Lung (tissue), 12 donors: ENCODE measurements around the gene PELI2. TPM values are rescaled to one million over a fixed set of nuclear protein-coding genes. Genes with fewer than 3 reads are reported as not detected.

Experiments used
- ATAC-seq: fragments of 200-7000 bp; cut with Tn5 transposase; one replicate; pipeline ENCODE4 v1.9.1; 2020; ENCODE audit warnings: moderate number of reproducible peaks; ENCODE audit not compliant: insufficient read depth, low FRiP score
- DNase-seq, 3 donors: peaks; one replicate each; pipeline ENCODE4 v3.0.0-alpha.2; 2013 to 2017
- H3K27ac ChIP-seq, 2 donors: one replicate each; pipeline ENCODE4 v1.5.1; 2013; ENCODE audit warnings: mild to moderate bottlenecking in 2 of 2, moderate library complexity in 2 of 2, control low read depth in 1 of 2, inconsistent platforms in 1 of 2, low read depth in 1 of 2, low read length in 1 of 2
- H3K27me3 ChIP-seq, 3 donors: one replicate each; pipeline ENCODE4 v1.5.1; 2013; ENCODE audit warnings: low read length in 2 of 3; ENCODE audit not compliant: control insufficient read depth in 3 of 3, insufficient read depth in 3 of 3
- H3K36me3 ChIP-seq, 4 donors: one replicate each; pipeline ENCODE4 v1.5.1; 2013; ENCODE audit warnings: low read length in 4 of 4, mild to moderate bottlenecking in 1 of 4, moderate library complexity in 1 of 4; ENCODE audit not compliant: control insufficient read depth in 4 of 4, insufficient read depth in 4 of 4
- H3K4me1 ChIP-seq, 5 donors: one replicate each; pipeline ENCODE4 v1.5.1; 2013; ENCODE audit warnings: low read length in 5 of 5, mild to moderate bottlenecking in 2 of 5, moderate library complexity in 1 of 5; ENCODE audit not compliant: control insufficient read depth in 5 of 5, insufficient read depth in 5 of 5
- H3K4me3 ChIP-seq: one replicate; pipeline ENCODE4 v1.5.1; 2013; ENCODE audit warnings: mild to moderate bottlenecking, control low read depth, moderate library complexity
- H3K9ac ChIP-seq, 2 donors: one replicate each; pipeline ENCODE4 v1.5.1; 2013; ENCODE audit warnings: low read length in 2 of 2, control low read depth in 1 of 2; ENCODE audit not compliant: insufficient read depth in 1 of 2
- H3K9me3 ChIP-seq, 4 donors: one replicate each; pipeline ENCODE4 v1.5.1; 2013; ENCODE audit warnings: low read length in 3 of 4, mild to moderate bottlenecking in 1 of 4, moderate library complexity in 1 of 4; ENCODE audit not compliant: control insufficient read depth in 4 of 4, insufficient read depth in 3 of 4
- WGBS, 2 donors: extraction: QIAGEN DNeasy Blood & Tissue Kit; methylation state at CpG; one replicate each; pipeline ENCODE4 v1.1.7; 2013; 5-methylcytosine and 5-hydroxymethylcytosine counted together
- polyA plus RNA-seq, 2 donors: library from polyadenylated mRNA; stranded (reverse); fragments of 200-250 nt; gene quantifications; one replicate each; pipeline ENCODE4 v1.2.1, GENCODE V29; 2013
- total RNA-seq, 2 donors: library from RNA; depleted of rRNA in 1 of 2; stranded (reverse); fragments of >200 nt in 1 of 2; gene quantifications; one replicate each; pipeline ENCODE4 v1.2.1, GENCODE V29; 2014 to 2021
- TF ChIP-seq, protein P1 (sequence below): IDR thresholded peaks from 2 replicates; pipeline ENCODE4 v1.5.1; 2012; ENCODE audit warnings: mild to moderate bottlenecking; ENCODE audit errors: control extremely low read depth, extremely low read depth
- donor health status: control.
- donor health status: control.
- donor health status: Bipolar disorder and iron deficiency.
- donor health status: healthy.
- donor health status: DM: yes; HTN: yes; CAD: no.

PELI2 gene
- total and polyA plus RNA-seq, 4 donors, result 3.8 to 21.1 (median 8.5) TPM

DNA sequence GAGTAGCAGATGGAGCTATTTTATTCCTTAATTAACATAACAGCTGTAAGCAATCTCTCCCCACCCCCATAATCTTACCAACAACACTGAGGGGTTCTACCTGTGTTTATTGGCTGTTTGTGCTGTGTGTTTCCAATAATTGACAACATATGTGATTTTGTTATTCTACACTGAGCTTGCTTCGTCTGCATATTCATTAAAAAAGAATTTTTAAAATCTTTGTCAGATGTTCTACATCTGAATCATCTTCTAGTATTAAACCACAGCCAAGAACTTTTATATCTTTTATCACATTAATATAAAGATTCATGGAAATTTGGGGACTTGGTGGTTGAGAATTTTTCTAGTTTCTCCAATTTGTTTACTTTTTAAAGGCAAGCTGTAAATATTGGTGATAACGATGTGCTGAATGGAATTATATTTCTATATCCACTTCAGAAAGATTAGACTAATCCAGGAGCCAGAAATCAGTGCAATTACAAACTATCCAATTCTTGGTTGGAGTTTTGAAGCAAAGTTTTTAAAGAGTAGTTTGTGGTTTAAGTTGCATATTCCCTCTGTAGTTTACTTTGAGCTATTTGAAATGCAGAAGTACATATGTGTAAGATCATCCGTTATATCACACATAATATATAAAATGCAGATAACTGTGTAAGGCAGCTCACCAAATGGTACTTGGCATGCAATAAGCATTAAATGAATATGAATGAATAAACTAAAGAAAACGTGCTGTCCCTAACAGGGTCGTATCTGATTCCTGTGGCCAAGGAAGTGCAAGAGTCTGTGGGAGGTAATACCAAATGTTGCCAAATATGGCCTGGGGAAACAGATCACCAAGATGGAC lies 206.9 kb downstream of the PELI2 start:
- no peak for ATAC-seq
- H3K36me3 ChIP-seq, result no peaks in the 10 kb centered on the region
- H3K27me3 ChIP-seq, result no peaks in the 10 kb centered on the region
- WGBS, 2 donors, result 73 to 77% methylated on average over 5 of the region's 5 CpGs
- peak; percentile 52 to 93 (median 91) for DNase-seq
- no peaks in the 10 kb centered on the region for H3K9me3 ChIP-seq
- H3K27ac ChIP-seq, result no peak overlapping the region
- H3K4me1 ChIP-seq, result peaks cover 0 to 15% (median 0%) of the 10 kb centered on the region in 5 donors
- no peak overlapping the region for H3K4me3 ChIP-seq
- H3K9ac ChIP-seq, result no peak overlapping the region
- TF ChIP-seq, protein P1, sequence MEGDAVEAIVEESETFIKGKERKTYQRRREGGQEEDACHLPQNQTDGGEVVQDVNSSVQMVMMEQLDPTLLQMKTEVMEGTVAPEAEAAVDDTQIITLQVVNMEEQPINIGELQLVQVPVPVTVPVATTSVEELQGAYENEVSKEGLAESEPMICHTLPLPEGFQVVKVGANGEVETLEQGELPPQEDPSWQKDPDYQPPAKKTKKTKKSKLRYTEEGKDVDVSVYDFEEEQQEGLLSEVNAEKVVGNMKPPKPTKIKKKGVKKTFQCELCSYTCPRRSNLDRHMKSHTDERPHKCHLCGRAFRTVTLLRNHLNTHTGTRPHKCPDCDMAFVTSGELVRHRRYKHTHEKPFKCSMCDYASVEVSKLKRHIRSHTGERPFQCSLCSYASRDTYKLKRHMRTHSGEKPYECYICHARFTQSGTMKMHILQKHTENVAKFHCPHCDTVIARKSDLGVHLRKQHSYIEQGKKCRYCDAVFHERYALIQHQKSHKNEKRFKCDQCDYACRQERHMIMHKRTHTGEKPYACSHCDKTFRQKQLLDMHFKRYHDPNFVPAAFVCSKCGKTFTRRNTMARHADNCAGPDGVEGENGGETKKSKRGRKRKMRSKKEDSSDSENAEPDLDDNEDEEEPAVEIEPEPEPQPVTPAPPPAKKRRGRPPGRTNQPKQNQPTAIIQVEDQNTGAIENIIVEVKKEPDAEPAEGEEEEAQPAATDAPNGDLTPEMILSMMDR, result no peak

DNA sequence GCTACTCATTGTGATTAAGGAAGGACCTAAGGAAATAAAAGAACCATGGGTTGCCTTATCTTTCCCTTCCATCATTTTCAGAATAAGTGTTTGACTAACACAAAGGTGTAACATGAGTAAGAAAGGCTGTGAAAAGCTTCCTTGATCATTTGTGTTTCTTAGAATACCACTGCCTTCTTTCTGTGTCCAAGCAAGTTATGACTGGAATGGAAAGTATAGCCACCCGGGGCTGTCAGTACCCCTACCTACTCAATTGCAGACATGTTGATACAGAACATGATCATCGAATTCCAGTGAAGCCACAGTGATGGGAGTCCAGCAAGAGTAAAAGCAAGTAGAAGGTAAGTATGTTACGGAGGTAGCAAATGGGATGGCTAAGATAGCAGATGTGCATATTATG lies 209.8 kb downstream of the PELI2 start:
- H3K9me3 ChIP-seq, result no peaks in the 10 kb centered on the region
- H3K36me3 ChIP-seq, result no peaks in the 10 kb centered on the region
- TF ChIP-seq, protein P1, result no peak
- ATAC-seq (no peak), DNase-seq (no peak)
- H3K4me3 ChIP-seq, result no peak overlapping the region
- H3K9ac ChIP-seq, result no peak overlapping the region
- H3K4me1 ChIP-seq, result peaks cover 0 to 26% (median 1%) of the 10 kb centered on the region in 5 donors
- H3K27me3 ChIP-seq, result no peaks in the 10 kb centered on the region
- no peak overlapping the region for H3K27ac ChIP-seq
- WGBS, 2 donors, result 80 to 81% methylated on average over 3 of the region's 3 CpGs

DNA sequence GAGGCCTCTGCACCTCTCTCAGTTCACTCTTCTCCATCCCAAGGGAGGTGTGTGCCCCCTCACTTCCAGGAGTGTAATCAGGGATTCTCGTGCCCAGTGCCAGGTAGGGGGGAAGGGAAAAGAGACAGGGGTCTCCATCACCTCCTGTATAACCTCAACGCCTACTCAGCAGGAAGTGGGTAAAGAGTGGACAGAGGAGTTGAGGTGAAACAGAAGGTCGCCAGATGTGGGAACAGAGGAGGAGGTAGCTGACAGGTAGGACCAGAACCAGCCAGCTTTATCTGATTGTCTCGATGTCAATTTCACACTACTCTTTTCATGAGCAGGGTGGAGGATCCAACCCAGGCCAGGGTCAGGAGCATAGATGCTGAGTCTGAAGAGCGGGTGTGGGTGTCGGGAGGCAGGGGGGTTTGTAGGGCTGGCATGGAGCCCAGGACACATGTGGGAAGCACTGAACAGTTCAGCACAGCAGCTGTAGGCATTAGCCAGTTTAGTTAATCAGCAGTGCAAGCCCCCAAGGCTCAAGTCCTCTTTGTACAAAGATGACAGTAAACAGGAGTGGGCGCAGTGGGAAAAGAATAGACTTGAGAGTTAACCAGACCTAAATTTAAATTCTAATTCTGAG lies 213.5 kb downstream of the PELI2 start:
- no peaks in the 10 kb centered on the region for H3K27me3 ChIP-seq
- H3K9ac ChIP-seq, result no peak overlapping the region
- 82 to 83% methylated on average over 7 of the region's 7 CpGs for WGBS, 2 donors
- H3K4me1 ChIP-seq, result peaks cover 0 to 17% (median 0%) of the 10 kb centered on the region in 5 donors
- H3K27ac ChIP-seq, result no peak overlapping the region
- H3K9me3 ChIP-seq, result no peaks in the 10 kb centered on the region
- TF ChIP-seq, protein P1, result no peak
- H3K4me3 ChIP-seq, result no peak overlapping the region
- DNase-seq (peak; percentile 63 to 79 (median 77)), ATAC-seq (no peak)
- no peaks in the 10 kb centered on the region for H3K36me3 ChIP-seq
